ENCODE measurements around the gene SOX2.

SOX2 gene

GRCh38 chr3:181712553-181713279, 991 bp downstream of the SOX2 start:
- Histone ChIP-seq H3F3A (ENCODE audit: control insufficient read depth, insufficient read depth) (0 out of 2 replicates have a peak, but pooled peaks cover 7% of the 10 kb centered on the region), H3K4me1 (ENCODE audit: control insufficient read depth, low read length) (peaks cover 37% of the 10 kb centered on the region), H3K9me3 (ENCODE audit: control insufficient read depth, insufficient read depth, low read length) (no peaks in the 10 kb centered on the region), H3K9me2 (replicated peaks; ENCODE audit: control insufficient read depth, low read length) (no peaks in the 10 kb centered on the region), H3K4me2 (ENCODE audit: low read length) (peak overlapping the region; percentile 48), H3K27me3 (ENCODE audit: control insufficient read depth, low read length) (peaks cover 77% of the 10 kb centered on the region), H4K20me1 (ENCODE audit: control insufficient read depth, insufficient read depth, low read depth, low read length) (no peaks in the 10 kb centered on the region), H3K27ac (ENCODE audit: low read depth, low read length) (no peak overlapping the region), H3K4me3 (ENCODE audit: low read length) (peak overlapping the region; percentile 65), H3K36me3 (ENCODE audit: control insufficient read depth, low read length) (no peaks in the 10 kb centered on the region), H3K79me2 (ENCODE audit: control insufficient read depth, low read length) (no peaks in the 10 kb centered on the region)
- TF ChIP-seq CTCF (IDR thresholded peaks at IDR 0.05; ENCODE audit: low read depth, low read length, poor library complexity, severe bottlenecking): no peak
- TF ChIP-seq EZH2phosphoT487 (IDR thresholded peaks at IDR 0.05; ENCODE audit: borderline replicate concordance, low read length): peak; percentile 35; the same call in 1 of the 2 replicates

- H3F3A ChIP-seq (ENCODE audit: control insufficient read depth, insufficient read depth): 0 out of 2 replicates have a peak, but pooled peaks cover 7% of the 10 kb centered on the region
- H3K4me3 ChIP-seq (ENCODE audit: low read length): peak overlapping the region; percentile 65
These were observed 1.5 kb downstream of the SOX2 start for GRCh38 chr3:181713280-181713647.

GRCh38 chr3:181713676-181714612, 2.2 kb downstream of the SOX2 start:
- H3K27me3 ChIP-seq (ENCODE audit: control insufficient read depth, low read length): peaks cover 85% of the 10 kb centered on the region
- no peaks in the 10 kb centered on the region for H3K9me2 ChIP-seq (replicated peaks; ENCODE audit: control insufficient read depth, low read length)
- no peaks in the 10 kb centered on the region for H4K20me1 ChIP-seq (ENCODE audit: control insufficient read depth, insufficient read depth, low read depth, low read length)
- no peak overlapping the region for H3K4me3 ChIP-seq (ENCODE audit: low read length)
- peaks cover 29% of the 10 kb centered on the region for H3K4me1 ChIP-seq (ENCODE audit: control insufficient read depth, low read length)
- no peaks in the 10 kb centered on the region for H3K36me3 ChIP-seq (ENCODE audit: control insufficient read depth, low read length)
- H3K9me3 ChIP-seq (ENCODE audit: control insufficient read depth, insufficient read depth, low read length): no peaks in the 10 kb centered on the region
- H3K79me2 ChIP-seq (ENCODE audit: control insufficient read depth, low read length): no peaks in the 10 kb centered on the region
- peak overlapping the region; percentile 48 for H3K4me2 ChIP-seq (ENCODE audit: low read length)
- no peak overlapping the region for H3K27ac ChIP-seq (ENCODE audit: low read depth, low read length)
- 0 out of 2 replicates have a peak, but pooled peaks cover 7% of the 10 kb centered on the region for H3F3A ChIP-seq (ENCODE audit: control insufficient read depth, insufficient read depth)
- TF ChIP-seq EZH2phosphoT487 (IDR thresholded peaks at IDR 0.05; ENCODE audit: borderline replicate concordance, low read length) (peak; percentile 53), CTCF (IDR thresholded peaks at IDR 0.05; ENCODE audit: low read depth, low read length, poor library complexity, severe bottlenecking) (no peak)

More at GRCh38 chr3:181713280-181713647, 1.5 kb downstream of the SOX2 start:
- Histone ChIP-seq H4K20me1 (ENCODE audit: control insufficient read depth, insufficient read depth, low read depth, low read length) (no peaks in the 10 kb centered on the region), H3K27ac (ENCODE audit: low read depth, low read length) (no peak overlapping the region), H3K36me3 (ENCODE audit: control insufficient read depth, low read length) (no peaks in the 10 kb centered on the region), H3K4me2 (ENCODE audit: low read length) (peak overlapping the region; percentile 48), H3K79me2 (ENCODE audit: control insufficient read depth, low read length) (no peaks in the 10 kb centered on the region), H3K4me1 (ENCODE audit: control insufficient read depth, low read length) (peaks cover 32% of the 10 kb centered on the region), H3K9me2 (replicated peaks; ENCODE audit: control insufficient read depth, low read length) (no peaks in the 10 kb centered on the region), H3K27me3 (ENCODE audit: control insufficient read depth, low read length) (peaks cover 81% of the 10 kb centered on the region), H3K9me3 (ENCODE audit: control insufficient read depth, insufficient read depth, low read length) (no peaks in the 10 kb centered on the region)
- TF ChIP-seq CTCF (IDR thresholded peaks at IDR 0.05; ENCODE audit: low read depth, low read length, poor library complexity, severe bottlenecking) (no peak), EZH2phosphoT487 (IDR thresholded peaks at IDR 0.05; ENCODE audit: borderline replicate concordance, low read length) (no peak)
